Measurements from ENCODE around the gene GADD45B. TPM values are rescaled to one million over a fixed set of nuclear protein-coding genes. Genes with fewer than 3 reads are reported as not detected.
A peak's percentile ranks its signal among the peaks of the same experiment; 100 is the strongest.

GADD45B gene
- total RNA-seq, 1 experiment from 2014 or later: 16.2 TPM

DNA sequence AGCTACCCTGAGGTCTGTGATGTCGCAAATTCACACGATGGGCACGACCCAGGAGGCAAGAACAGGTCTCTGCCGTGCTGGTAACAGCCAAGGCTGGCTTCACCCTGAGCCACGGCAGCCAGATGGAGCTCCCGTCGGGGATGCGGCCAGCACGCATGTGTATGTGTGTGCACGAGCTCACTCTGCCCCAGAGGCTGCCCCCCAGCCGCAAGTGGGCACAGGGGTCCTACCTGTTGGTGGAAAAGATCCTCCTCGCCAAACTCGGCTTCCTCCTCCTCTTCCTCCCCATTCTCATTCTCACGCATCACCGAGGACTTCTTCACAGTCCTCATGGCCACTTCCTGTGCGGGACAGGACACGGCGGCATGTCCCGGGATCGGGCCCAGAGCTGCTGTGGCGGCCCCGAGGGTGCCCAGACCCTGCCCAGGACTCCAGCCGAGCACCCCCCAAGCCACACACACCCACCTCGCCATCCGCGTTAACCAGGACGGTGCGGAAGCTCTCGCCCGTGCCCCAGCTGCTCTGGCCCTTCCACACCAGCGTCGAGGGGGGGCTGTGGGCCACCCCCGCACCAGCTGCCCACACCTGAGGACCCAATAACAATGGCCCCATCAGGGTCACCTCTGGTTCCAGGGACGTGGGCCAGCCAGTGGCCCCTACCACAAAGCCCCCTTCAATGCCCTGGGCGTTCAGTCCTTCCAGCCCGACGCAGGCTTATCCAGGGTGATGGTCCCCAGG, 44.4 kb upstream of the GADD45B start:
- H3K56ac ChIP-seq (ENCODE audit: insufficient read length, low read depth, low read length): no peak overlapping the region
- H3K9ac ChIP-seq (ENCODE audit: extremely low read depth, insufficient read length, low read length): no peak overlapping the region
- H3K4me1 ChIP-seq (ENCODE audit: insufficient read depth, low read length): no peaks in the 10 kb centered on the region; the same call in 1 of the 2 replicates
- H3K27me3 ChIP-seq (ENCODE audit: insufficient read depth, low read length): no peaks in the 10 kb centered on the region
- no peak overlapping the region for H2BK20ac ChIP-seq (ENCODE audit: low read depth, low read length, poor library complexity, severe bottlenecking)
- no CpG with 5 or more reads among the region's 37 CpGs for WGBS (ENCODE audit: extremely low coverage, insufficient read length, low lambda C conversion rate)
- H3K18ac ChIP-seq (ENCODE audit: insufficient read length, low read depth, low read length): no peak overlapping the region
- no peak overlapping the region for H2AFZ ChIP-seq (ENCODE audit: low read length)
- H3K4me2 ChIP-seq (ENCODE audit: insufficient read depth, insufficient read length, low read length): no peak overlapping the region
- Mint-ChIP-seq H3K27ac (0 out of 7 replicates have a peak overlapping the region, but pooled peaks of 1 of the 3 experiments have one; percentile 87), H3K27me3 (ENCODE audit: low read depth) (peaks cover 3% of the 10 kb centered on the region), H3K4me1 (peaks cover 15 to 22% of the 10 kb centered on the region in 2 experiments), H3K4me3 (no peak overlapping the region), H3K9me3 (no peaks in the 10 kb centered on the region), H3K36me3 (ENCODE audit: insufficient read depth in 1 of 3, low read depth in 3 of 3) (peaks cover 13 to 48% (median 45%) of the 10 kb centered on the region in 3 experiments; a peak in 6 of 7 replicates)
- no peak overlapping the region for H2BK5ac ChIP-seq (ENCODE audit: insufficient read length, low read length)
- H2AK5ac ChIP-seq (ENCODE audit: insufficient read length, low read length): no peak overlapping the region
- H4K91ac ChIP-seq (ENCODE audit: insufficient read length, low read depth, low read length): no peak overlapping the region
- no peak overlapping the region for H2BK120ac ChIP-seq (ENCODE audit: low read depth, low read length, poor library complexity, severe bottlenecking)
- no peak overlapping the region for H3T11ph ChIP-seq (ENCODE audit: low read length)
- no peak overlapping the region for H3K27ac ChIP-seq (ENCODE audit: insufficient read length, low read depth, low read length)
- peaks cover 4% of the 10 kb centered on the region for H3K23me2 ChIP-seq (ENCODE audit: insufficient read length, low read depth, low read length, poor library complexity, severe bottlenecking)
- no peaks in the 10 kb centered on the region for H4K20me1 ChIP-seq (ENCODE audit: control insufficient read depth, insufficient read depth, insufficient read length)
- no peak overlapping the region for H2BK15ac ChIP-seq (ENCODE audit: low read depth, low read length)
- no peaks in the 10 kb centered on the region for H3K9me3 ChIP-seq (ENCODE audit: control insufficient read depth, low read depth, low read length)
- no peaks in the 10 kb centered on the region for H3K79me1 ChIP-seq (ENCODE audit: insufficient read depth, low read depth, low read length, poor library complexity, severe bottlenecking)
- no peaks in the 10 kb centered on the region; the same call in 1 of the 2 replicates for H3K79me2 ChIP-seq (ENCODE audit: insufficient read depth, low read length)
- H3K4ac ChIP-seq (ENCODE audit: low read depth, low read length): no peak overlapping the region
- no peak for TF ChIP-seq CTCF (conservative IDR thresholded peaks at IDR 0.05)
- no peak overlapping the region for H4K5ac ChIP-seq (ENCODE audit: insufficient read length, low read depth, low read length)
- no peak overlapping the region for H4K8ac ChIP-seq (replicated peaks; ENCODE audit: insufficient read length, low read depth, low read length)
- no peak overlapping the region for H3K14ac ChIP-seq (ENCODE audit: insufficient read depth, low read length)
- H3K23ac ChIP-seq (ENCODE audit: insufficient read length, low read depth, low read length): no peak overlapping the region
- no peak for DNase-seq
- H2BK12ac ChIP-seq (ENCODE audit: insufficient read length, low read depth, low read length): no peak overlapping the region

All from H9 (cell line).